Uterus (tissue), 2 donors: ENCODE results near the gene LRTM2.

ENCODE experiments used
- CTCF ChIP-seq, 4 experiments: fragments of 200-600 bp in 2 of 4; fragments of 450-650 bp in 2 of 4; sonication (generic) in 2 of 4; IDR thresholded peaks; one replicate each; pipeline ENCODE4 v1.5.1; 2016 to 2019; ENCODE audit warnings: antibody characterized with exemption in 4 of 4, mild to moderate bottlenecking in 2 of 4, moderate library complexity in 1 of 4
- POLR2A ChIP-seq, 2 donors: fragments of 450-650 bp; IDR thresholded peaks; one replicate each; pipeline ENCODE4 v1.6.1; 2016; ENCODE audit warnings: antibody characterized with exemption in 2 of 2, mild to moderate bottlenecking in 1 of 2, moderate library complexity in 1 of 2

- no peak for TF ChIP-seq CTCF (IDR thresholded peaks at IDR 0.05)
- TF ChIP-seq POLR2A (IDR thresholded peaks at IDR 0.05), result no peak
Observed at GRCh38 chr12:1875608-1876007, 55.2 kb downstream of the LRTM2 start.
